HepG2 (cell line): ENCODE measurements around the gene COQ3.

Source experiments
- CHD2 ChIP-seq: IDR thresholded peaks from 2 replicates; pipeline ENCODE4 v1.6.1; 2011; ENCODE audit warnings: low read depth, low read length, improper control_type of control experiment
- CTCF ChIP-seq: sonication (generic); formaldehyde crosslinking; IDR thresholded peaks from 2 replicates; pipeline ENCODE4 v1.5.0; 2020; ENCODE audit warnings: mild to moderate bottlenecking, missing genetic modification reagents, moderate library complexity
- EP300 ChIP-seq, 3 experiments: sonication (generic) in 1 of 3; formaldehyde crosslinking in 1 of 3; IDR thresholded peaks; 2 replicates each; pipeline versions ENCODE4 v1.5.1 to v1.6.1; 2011 to 2020; ENCODE audit warnings: low read depth in 2 of 3, low read length in 2 of 3, borderline replicate concordance in 1 of 3, improper control_type of control experiment in 1 of 3, mild to moderate bottlenecking in 1 of 3, missing genetic modification reagents in 1 of 3, moderate library complexity in 1 of 3
- HNF4G ChIP-seq, 2 experiments: sonication (generic) in 1 of 2; formaldehyde crosslinking in 1 of 2; IDR thresholded peaks; 2 replicates each; pipeline versions ENCODE4 v1.4.0 to v1.6.1; 2011 to 2020; ENCODE audit warnings: borderline replicate concordance in 2 of 2, low read depth in 2 of 2, mild to moderate bottlenecking in 2 of 2, low read length in 1 of 2, missing genetic modification reagents in 1 of 2, moderate library complexity in 1 of 2
- MXI1 ChIP-seq: IDR thresholded peaks from 3 replicates; pipeline ENCODE4 v1.6.1; 2012; ENCODE audit warnings: low read depth, low read length, inconsistent platforms, borderline replicate concordance
- POLR2AphosphoS5 ChIP-seq: IDR thresholded peaks from 2 replicates; pipeline ENCODE4 v1.6.1; 2012; ENCODE audit warnings: low read depth, low read length
- RAD51 ChIP-seq: fragments of 450-650 bp; IDR thresholded peaks from 2 replicates; pipeline ENCODE4 v1.6.1; 2016; ENCODE audit warnings: borderline replicate concordance
- SP2 ChIP-seq: sonication (generic); formaldehyde crosslinking; IDR thresholded peaks from 2 replicates; pipeline ENCODE4 v1.5.1; 2020; ENCODE audit warnings: mild to moderate bottlenecking, missing genetic modification reagents
- ZBTB34 ChIP-seq: sonication (generic); formaldehyde crosslinking; IDR thresholded peaks from 2 replicates; pipeline ENCODE4 v1.8.0; 2022; ENCODE audit warnings: mild to moderate bottlenecking, missing genetic modification reagents
- ZBTB49 ChIP-seq: sonication (generic); formaldehyde crosslinking; IDR thresholded peaks from 2 replicates; pipeline ENCODE4 v1.4.0; 2020; ENCODE audit warnings: missing genetic modification reagents, borderline replicate concordance
- ZFX ChIP-seq: sonication (generic); formaldehyde crosslinking; IDR thresholded peaks from 2 replicates; pipeline ENCODE4 v1.4.0; 2020; ENCODE audit warnings: mild to moderate bottlenecking, low read depth, missing genetic modification reagents, moderate library complexity
- ZNF232 ChIP-seq: sonication (generic); formaldehyde crosslinking; IDR thresholded peaks from 2 replicates; pipeline ENCODE4 v1.4.0; 2020; ENCODE audit warnings: missing genetic modification reagents, borderline replicate concordance

- no peak for TF ChIP-seq ZFX (CRISPR knock-in tag)
- TF ChIP-seq EP300 (IDR thresholded peaks at IDR 0.05; ENCODE audit: low read depth in 2 of 2, low read length in 2 of 2), result no peak
- TF ChIP-seq EP300 (CRISPR knock-in tag; IDR thresholded peaks at IDR 0.05; ENCODE audit: borderline replicate concordance), result no peak
- no peak for TF ChIP-seq SP2 (CRISPR knock-in tag)
- no peak for TF ChIP-seq CHD2
- no peak for TF ChIP-seq ZBTB34 (CRISPR knock-in tag)
- TF ChIP-seq HNF4G (IDR thresholded peaks at IDR 0.05; ENCODE audit: borderline replicate concordance, low read depth, low read length), result no peak
- TF ChIP-seq HNF4G (CRISPR knock-in tag; IDR thresholded peaks at IDR 0.05; ENCODE audit: borderline replicate concordance, low read depth), result no peak
- TF ChIP-seq ZBTB49 (CRISPR knock-in tag), result no peak
- TF ChIP-seq ZNF232 (CRISPR knock-in tag), result no peak
- TF ChIP-seq CTCF (CRISPR knock-in tag), result no peak
- TF ChIP-seq RAD51, result no peak
- TF ChIP-seq MXI1, result no peak
- no peak for TF ChIP-seq POLR2AphosphoS5
These were observed 663 bp downstream of the COQ3 start for GRCh38 chr6:99393366-99393697.
